ENCODE data around the gene GDNF. TPM values are rescaled to one million over a fixed set of nuclear protein-coding genes. Genes with fewer than 3 reads are reported as not detected.

GDNF gene
- total RNA-seq, 2 experiments from 2014 or later, result not detected

DNA sequence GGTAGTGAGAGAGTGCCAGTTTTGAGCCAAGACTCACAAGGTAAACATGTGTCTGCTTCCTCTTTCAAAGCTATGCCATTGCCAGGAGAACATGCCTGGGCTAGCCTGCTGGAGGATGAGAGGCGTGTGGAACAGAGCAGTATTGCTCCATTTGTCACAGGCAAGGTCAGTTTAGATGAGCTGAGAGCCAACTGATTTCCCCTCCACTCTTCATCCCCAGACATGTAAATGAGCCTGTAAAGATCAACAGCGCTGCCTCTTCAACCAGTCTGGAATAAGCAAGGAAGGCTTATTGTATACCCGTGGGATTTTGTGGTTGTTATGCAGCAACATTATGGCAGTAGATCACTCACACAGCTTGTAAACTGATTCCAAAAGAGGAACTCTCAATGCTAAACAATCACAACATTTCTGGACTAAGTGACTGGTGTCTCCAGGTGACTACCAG lies 8.2 kb upstream of the GDNF start:
- H3K9me3 Mint-ChIP-seq, result no peaks in the 10 kb centered on the region
- ATAC-seq, result no peak
- no peaks in the 10 kb centered on the region for H3K36me3 Mint-ChIP-seq (ENCODE audit: low read depth)
- intact Hi-C loops (cut with micrococcal nuclease), result no loop called here
- H3K4me3 Mint-ChIP-seq, result no peak overlapping the region
- CTCF ChIA-PET, result interaction anchor here (1.1 kb wide), 1 partner anchor 11 kb away, joined by 3 read pairs; no protein-coding TSS in a partner anchor
- no peaks in the 10 kb centered on the region for H3K4me1 Mint-ChIP-seq (ENCODE audit: low read depth)
- TF ChIP-seq CTCF (IDR thresholded peaks at IDR 0.05), result no peak
- no peak for DNase-seq
- no peak overlapping the region for H3K27ac Mint-ChIP-seq
- peaks cover 15% of the 10 kb centered on the region for H3K27me3 Mint-ChIP-seq
- POLR2A ChIA-PET, result no interaction called here

- Mint-ChIP-seq H3K4me3 (no peak overlapping the region), H3K27ac (no peak overlapping the region), H3K4me1 (ENCODE audit: low read depth) (no peaks in the 10 kb centered on the region), H3K9me3 (no peaks in the 10 kb centered on the region), H3K27me3 (peaks cover 19% of the 10 kb centered on the region), H3K36me3 (ENCODE audit: low read depth) (no peaks in the 10 kb centered on the region)
- POLR2A ChIA-PET, result no interaction called here
- TF ChIP-seq CTCF (IDR thresholded peaks at IDR 0.05), result no peak
- no peak for ATAC-seq
- intact Hi-C loops (cut with micrococcal nuclease), result no loop called here
- CTCF ChIA-PET, result no interaction called here
- no peak for DNase-seq
Observed at GRCh38 chr5:37846786-37847310, 7.0 kb upstream of the GDNF start.

- no peak overlapping the region for H3K4me3 Mint-ChIP-seq
- no peak for ATAC-seq
- peaks cover 2% of the 10 kb centered on the region for H3K4me1 Mint-ChIP-seq (ENCODE audit: low read depth)
- H3K36me3 Mint-ChIP-seq (ENCODE audit: low read depth), result no peaks in the 10 kb centered on the region
- intact Hi-C loops (cut with micrococcal nuclease), result no loop called here
- ChIA-PET POLR2A (no interaction called here), CTCF (no interaction called here)
- DNase-seq, result no peak
- H3K9me3 Mint-ChIP-seq, result no peaks in the 10 kb centered on the region
- TF ChIP-seq CTCF (IDR thresholded peaks at IDR 0.05), result no peak
- no peak overlapping the region for H3K27ac Mint-ChIP-seq
- peaks cover 31% of the 10 kb centered on the region for H3K27me3 Mint-ChIP-seq
Observed at GRCh38 chr5:37844009-37844408, 4.2 kb upstream of the GDNF start.

DNA sequence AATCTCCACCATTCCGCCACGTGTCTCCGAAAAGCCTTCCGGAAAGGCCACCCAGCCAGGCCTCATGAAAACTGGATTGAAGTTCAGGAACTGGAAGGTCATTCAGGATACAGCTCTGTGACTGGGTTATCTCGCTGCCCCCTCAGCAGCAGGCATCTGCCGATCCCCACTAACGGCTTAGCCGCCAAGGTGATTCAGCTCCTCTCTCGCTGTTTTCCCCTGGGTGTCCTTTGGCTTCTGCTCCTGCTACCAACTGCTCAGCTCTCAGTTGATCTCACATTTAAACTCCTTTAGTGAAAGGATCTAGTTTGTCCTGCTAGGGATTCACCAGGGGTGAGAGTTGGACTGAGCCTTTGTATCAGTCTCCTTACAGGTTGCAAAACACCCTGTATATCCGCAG lies 2.2 kb upstream of the GDNF start:
- DNase-seq, result no peak
- ChIA-PET CTCF (no interaction called here), POLR2A (no interaction called here)
- no peak for ATAC-seq
- peaks cover 19% of the 10 kb centered on the region for H3K4me1 Mint-ChIP-seq (ENCODE audit: low read depth)
- intact Hi-C loops (cut with micrococcal nuclease), result no loop called here
- no peaks in the 10 kb centered on the region for H3K9me3 Mint-ChIP-seq
- H3K27ac Mint-ChIP-seq, result no peak overlapping the region
- H3K4me3 Mint-ChIP-seq, result no peak overlapping the region
- no peak for TF ChIP-seq CTCF (IDR thresholded peaks at IDR 0.05)
- peaks cover 45% of the 10 kb centered on the region for H3K27me3 Mint-ChIP-seq
- H3K36me3 Mint-ChIP-seq (ENCODE audit: low read depth), result no peaks in the 10 kb centered on the region

DNA sequence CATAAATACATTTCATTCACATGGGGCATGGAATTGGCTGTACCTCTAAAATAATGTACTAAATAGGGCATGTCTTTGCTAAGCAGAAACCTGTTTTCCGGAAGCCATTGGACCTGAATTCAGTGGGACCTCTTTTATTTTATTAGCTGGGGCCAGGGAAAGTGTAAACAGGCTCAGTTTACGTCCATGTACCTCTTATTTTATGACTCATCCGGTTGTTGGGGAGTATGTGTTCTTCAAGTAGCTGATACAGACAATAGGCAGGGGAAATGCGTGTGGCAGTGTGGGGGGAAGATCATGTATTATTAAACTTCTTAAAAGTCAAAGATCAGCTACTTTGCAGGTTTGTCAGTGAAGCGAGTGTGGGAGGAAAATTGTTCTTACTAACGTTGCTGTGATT lies 1.4 kb upstream of the GDNF start:
- TF ChIP-seq CTCF (IDR thresholded peaks at IDR 0.05), result no peak
- ATAC-seq (no peak), DNase-seq (no peak)
- ChIA-PET POLR2A (no interaction called here), CTCF (interaction anchor here (1.5 kb wide), 1 partner anchor 351 kb away, joined by 7 read pairs; no protein-coding TSS in a partner anchor)
- H3K27me3 Mint-ChIP-seq, result peaks cover 51% of the 10 kb centered on the region
- no peak overlapping the region for H3K27ac Mint-ChIP-seq
- H3K9me3 Mint-ChIP-seq, result no peaks in the 10 kb centered on the region
- H3K36me3 Mint-ChIP-seq (ENCODE audit: low read depth), result no peaks in the 10 kb centered on the region
- H3K4me3 Mint-ChIP-seq, result no peak overlapping the region
- peaks cover 20% of the 10 kb centered on the region for H3K4me1 Mint-ChIP-seq (ENCODE audit: low read depth)
- intact Hi-C loops (cut with micrococcal nuclease), result no loop called here
